PC-9 (cell line): ENCODE results near the gene PRUNE2. TPM values are rescaled to one million over a fixed set of nuclear protein-coding genes. Genes with fewer than 3 reads are reported as not detected.

ENCODE experiments used
- BruUV-seq: library from RNA; stranded (reverse); fragments of 400-500 nt; replicated peaks from 2 replicates; lab custom pipeline; 2021; lab: Mats Ljungman, UMichigan
- CTCF ChIA-PET: fragments of 300-600 bp; sonication (Branson Sonifier 250); formaldehyde crosslinking; loops from one replicate; lab custom pipeline; 2022; ENCODE audit warnings: antibody characterized with exemption; lab: Charles Lee
- POLR2A ChIA-PET: fragments of 300-600 bp; sonication (Branson Sonifier 250); formaldehyde crosslinking; loops from one replicate; lab custom pipeline; 2022; ENCODE audit warnings: antibody characterized with exemption; ENCODE audit not compliant: unreplicated experiment; lab: Charles Lee
- DNase-seq, 2 experiments: peaks; one replicate each; pipeline versions ENCODE4 v3.0.0 to v3.0.0-alpha.2; 2015 to 2022; ENCODE audit warnings: mixed read lengths in 1 of 2
- H2AFZ ChIP-seq: fragments of 200-600 bp; sonication (generic); 2 replicates; pipeline ENCODE4 v1.8.1; 2017; ENCODE audit warnings: antibody characterized with exemption
- H3F3A ChIP-seq: fragments of 200-600 bp; sonication (generic); 2 replicates; pipeline ENCODE4 v1.8.1; 2017; ENCODE audit warnings: antibody characterized with exemption, mild to moderate bottlenecking, low read depth; ENCODE audit not compliant: insufficient read depth
- H3K27ac ChIP-seq: fragments of 200-600 bp; sonication (generic); 2 replicates; pipeline ENCODE4 v1.6.1; 2016; ENCODE audit warnings: mixed run types
- H3K27me3 ChIP-seq: fragments of 200-600 bp; sonication (generic); 2 replicates; pipeline ENCODE4 v1.6.1; 2016; ENCODE audit warnings: low read depth, mixed run types; ENCODE audit not compliant: insufficient read depth
- H3K36me3 ChIP-seq: fragments of 200-600 bp; sonication (generic); 2 replicates; pipeline ENCODE4 v1.6.1; 2016; ENCODE audit warnings: low read depth, mixed run types
- H3K4me1 ChIP-seq: fragments of 200-600 bp; sonication (generic); replicated peaks from 2 replicates; pipeline ENCODE4 v1.6.1; 2016; ENCODE audit warnings: mixed run types; ENCODE audit not compliant: insufficient read depth
- H3K4me2 ChIP-seq: fragments of 200-600 bp; sonication (generic); 2 replicates; pipeline ENCODE4 v1.6.1; 2017; ENCODE audit warnings: mixed run types
- H3K4me3 ChIP-seq: fragments of 200-600 bp; sonication (generic); 2 replicates; pipeline ENCODE4 v1.6.1; 2016; ENCODE audit warnings: mixed run types
- H3K79me2 ChIP-seq: fragments of 200-600 bp; sonication (generic); 2 replicates; pipeline ENCODE4 v1.6.1; 2017; ENCODE audit warnings: low read depth, mixed run types
- H3K9me2 ChIP-seq: fragments of 200-600 bp; sonication (generic); 2 replicates; pipeline ENCODE4 v1.8.1; 2017; ENCODE audit warnings: mild to moderate bottlenecking; ENCODE audit not compliant: insufficient read depth
- H3K9me3 ChIP-seq: fragments of 200-600 bp; sonication (generic); 2 replicates; pipeline ENCODE4 v1.8.1; 2016; ENCODE audit warnings: low read depth; ENCODE audit not compliant: insufficient read depth
- H4K20me1 ChIP-seq: fragments of 200-600 bp; sonication (generic); 2 replicates; pipeline ENCODE4 v1.8.1; 2017; ENCODE audit not compliant: insufficient read depth
- CTCF ChIP-seq: fragments of 200-600 bp; sonication (generic); conservative IDR thresholded peaks from 2 replicates; pipeline ENCODE4 v1.6.1; 2017; ENCODE audit warnings: mixed run types, antibody characterized with exemption, mild to moderate bottlenecking, moderate library complexity
- EZH2 ChIP-seq: fragments of 200-600 bp; sonication (generic); IDR thresholded peaks from 2 replicates; pipeline ENCODE4 v1.8.0; 2017; ENCODE audit warnings: antibody characterized with exemption, low read depth
- intact Hi-C: fragments of 100-400 bp; cut with micrococcal nuclease; formaldehyde crosslinking; loops from one replicate; pipeline ENCODE4 v1.10.0; 2022; ENCODE audit not compliant: unreplicated experiment
- total RNA-seq: library from RNA; stranded (reverse); gene quantifications from 2 replicates; pipeline ENCODE4 v1.2.3, GENCODE V29; 2021

The PRUNE2 gene
- total RNA-seq, 1 experiment from 2014 or later = 0.20 TPM

GRCh38 chr9:76911971-76912370 is 6.1 kb upstream of the PRUNE2 start:
- Histone ChIP-seq H3K9me2 (no peaks in the 10 kb centered on the region), H3K79me2 (no peaks in the 10 kb centered on the region), H3K27ac (no peak overlapping the region), H4K20me1 (no peaks in the 10 kb centered on the region), H3K27me3 (peaks cover 41% of the 10 kb centered on the region; the same call in 1 of the 2 replicates), H3K4me3 (no peak overlapping the region), H3K4me1 (peaks cover 24% of the 10 kb centered on the region; the same call in 1 of the 2 replicates), H3K36me3 (no peaks in the 10 kb centered on the region), H3K4me2 (no peak overlapping the region), H2AFZ (no peak overlapping the region), H3K9me3 (no peaks in the 10 kb centered on the region), H3F3A (no peaks in the 10 kb centered on the region)
- intact Hi-C loops = no loop called here
- no peak for DNase-seq
- TF ChIP-seq EZH2 = no peak
- TF ChIP-seq CTCF = no peak
- POLR2A ChIA-PET = no interaction called here
- BruUV-seq = no TSS peak
- CTCF ChIA-PET = no interaction called here

GRCh38 chr9:76910861-76911260 is 4.9 kb upstream of the PRUNE2 start:
- no peak overlapping the region for H3K4me2 ChIP-seq
- H4K20me1 ChIP-seq = no peaks in the 10 kb centered on the region
- no TSS peak for BruUV-seq
- H3F3A ChIP-seq = no peaks in the 10 kb centered on the region
- H2AFZ ChIP-seq = no peak overlapping the region
- H3K4me1 ChIP-seq = peaks cover 15% of the 10 kb centered on the region; the same call in 1 of the 2 replicates
- TF ChIP-seq EZH2 = no peak
- no peak for TF ChIP-seq CTCF
- CTCF ChIA-PET = no interaction called here
- DNase-seq = no peak
- no peaks in the 10 kb centered on the region for H3K9me3 ChIP-seq
- intact Hi-C loops = no loop called here
- no peaks in the 10 kb centered on the region for H3K9me2 ChIP-seq
- no peak overlapping the region for H3K4me3 ChIP-seq
- no peaks in the 10 kb centered on the region for H3K79me2 ChIP-seq
- POLR2A ChIA-PET = no interaction called here
- no peak overlapping the region for H3K27ac ChIP-seq
- H3K36me3 ChIP-seq = no peaks in the 10 kb centered on the region
- peaks cover 32% of the 10 kb centered on the region; the same call in 1 of the 2 replicates for H3K27me3 ChIP-seq

- Histone ChIP-seq H3K9me3 (no peaks in the 10 kb centered on the region), H2AFZ (no peak overlapping the region), H3K36me3 (no peaks in the 10 kb centered on the region), H3F3A (no peaks in the 10 kb centered on the region), H4K20me1 (no peaks in the 10 kb centered on the region), H3K27ac (no peak overlapping the region), H3K27me3 (peaks cover 52% of the 10 kb centered on the region), H3K4me3 (no peak overlapping the region), H3K4me1 (no peaks in the 10 kb centered on the region; the same call in 1 of the 2 replicates), H3K9me2 (no peaks in the 10 kb centered on the region), H3K79me2 (no peaks in the 10 kb centered on the region), H3K4me2 (no peak overlapping the region)
- CTCF ChIA-PET = no interaction called here
- no peak for TF ChIP-seq CTCF
- no peak for TF ChIP-seq EZH2
- DNase-seq = no peak
- POLR2A ChIA-PET = no interaction called here
- no TSS peak for BruUV-seq
- intact Hi-C loops = no loop called here
These were observed 697 bp upstream of the PRUNE2 start for GRCh38 chr9:76906647-76906975.
